Femur (tissue), 1 donor: ENCODE data around the gene TNFSF15.
A peak's percentile ranks its signal among the peaks of the same experiment; 100 is the strongest.

Source experiments
- DNase-seq: peaks from one replicate; pipeline ENCODE4 v3.0.0-alpha.2; 2017

TNFSF15 gene

DNA sequence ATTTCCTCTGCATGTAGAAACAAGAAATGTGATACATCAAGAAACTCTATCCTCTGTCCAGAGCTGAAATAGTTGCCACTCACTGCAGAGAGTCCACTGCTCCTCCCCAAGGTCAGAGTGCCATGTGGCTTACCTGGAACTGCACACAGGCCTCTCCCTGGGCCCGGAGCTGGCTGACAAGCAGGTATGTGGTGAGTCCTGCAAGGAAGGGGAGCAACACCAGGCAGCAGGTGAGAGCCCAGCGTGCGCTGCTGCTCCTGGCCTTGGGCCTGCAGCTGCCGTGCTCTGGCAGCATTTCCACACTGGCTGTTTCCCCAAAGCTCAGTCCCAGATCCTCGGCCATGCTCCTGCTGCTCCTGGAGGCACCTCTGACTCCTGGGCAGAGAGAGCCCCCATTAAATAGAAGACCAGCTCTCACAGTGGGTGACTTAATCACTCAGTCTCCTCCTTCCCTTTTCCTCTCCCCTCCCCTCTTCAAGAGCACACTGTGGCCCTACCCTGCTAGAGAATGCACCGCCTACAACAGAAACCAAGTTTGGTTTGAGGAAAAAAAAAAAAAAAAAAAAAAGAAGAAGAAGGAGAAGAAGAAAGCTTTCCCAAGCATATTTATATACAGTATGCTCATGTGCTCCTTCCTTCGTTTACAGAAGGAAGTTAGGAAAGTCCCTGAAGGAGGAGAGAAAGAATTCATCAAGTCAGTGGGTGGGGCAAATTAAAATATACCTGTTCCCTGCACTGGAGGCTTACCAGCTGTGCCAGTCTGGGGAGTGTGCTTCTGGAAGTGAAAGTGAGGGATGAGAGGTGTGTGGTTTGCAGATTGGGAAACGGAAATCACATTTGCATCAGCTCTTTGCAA is at the start of gene TNFSF15:
Gene TNFSF15, minus strand, starts transcription at position 370 of the 856 bp plus-strand sequence. Its CDS starts 27 bp downstream, at position 343.
- DNase-seq, result peak; percentile 48

DNA sequence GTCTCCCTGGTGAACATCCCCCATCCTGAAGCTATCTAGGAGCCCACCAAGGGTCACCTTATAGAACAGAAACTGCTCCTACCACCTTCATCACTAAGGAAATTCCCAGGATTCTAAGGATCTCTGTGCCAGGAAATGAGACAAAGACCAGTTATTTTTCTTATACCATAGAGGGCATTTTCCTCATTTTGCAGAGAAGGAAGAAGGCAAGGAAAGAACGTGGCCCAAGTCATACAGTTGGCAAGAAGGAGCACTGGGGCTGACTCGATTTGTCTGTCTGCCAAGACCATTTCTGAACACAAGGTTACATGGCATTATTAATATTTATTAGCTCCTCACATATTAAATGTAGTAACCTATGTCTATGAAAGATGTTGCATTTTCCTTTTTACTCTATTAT is 49.6 kb upstream of the TNFSF15 start:
- no peak for DNase-seq

DNA sequence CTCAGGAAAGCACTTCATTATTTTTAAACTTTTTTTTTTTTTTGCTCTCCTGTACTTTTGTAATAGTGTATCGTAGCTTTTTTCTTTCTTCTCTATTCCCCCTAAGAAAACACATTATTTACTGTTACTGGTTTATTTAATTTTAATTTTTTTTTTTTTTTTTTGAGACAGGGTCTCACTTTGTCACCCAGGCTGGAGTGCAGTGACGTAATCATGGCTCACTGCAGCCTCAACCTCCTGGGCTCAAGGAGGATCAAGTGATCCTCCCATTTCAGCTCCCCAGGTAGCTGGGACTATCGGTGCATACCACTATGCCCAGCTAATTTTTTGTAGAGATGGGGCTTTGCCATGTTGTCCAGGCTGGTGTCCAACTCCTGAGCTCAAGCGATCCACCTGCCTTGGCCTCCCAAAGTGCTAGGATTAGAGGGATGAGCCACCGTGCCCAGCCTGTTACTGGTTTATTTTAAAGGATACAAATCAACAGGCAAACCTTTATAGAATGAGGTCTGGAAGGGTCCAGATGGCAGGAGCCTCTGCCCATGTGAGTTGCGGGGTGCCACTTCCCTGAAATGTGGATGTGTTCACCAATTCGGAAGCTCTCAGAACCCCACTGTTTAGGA is 49.0 kb upstream of the TNFSF15 start:
- no peak for DNase-seq

DNA sequence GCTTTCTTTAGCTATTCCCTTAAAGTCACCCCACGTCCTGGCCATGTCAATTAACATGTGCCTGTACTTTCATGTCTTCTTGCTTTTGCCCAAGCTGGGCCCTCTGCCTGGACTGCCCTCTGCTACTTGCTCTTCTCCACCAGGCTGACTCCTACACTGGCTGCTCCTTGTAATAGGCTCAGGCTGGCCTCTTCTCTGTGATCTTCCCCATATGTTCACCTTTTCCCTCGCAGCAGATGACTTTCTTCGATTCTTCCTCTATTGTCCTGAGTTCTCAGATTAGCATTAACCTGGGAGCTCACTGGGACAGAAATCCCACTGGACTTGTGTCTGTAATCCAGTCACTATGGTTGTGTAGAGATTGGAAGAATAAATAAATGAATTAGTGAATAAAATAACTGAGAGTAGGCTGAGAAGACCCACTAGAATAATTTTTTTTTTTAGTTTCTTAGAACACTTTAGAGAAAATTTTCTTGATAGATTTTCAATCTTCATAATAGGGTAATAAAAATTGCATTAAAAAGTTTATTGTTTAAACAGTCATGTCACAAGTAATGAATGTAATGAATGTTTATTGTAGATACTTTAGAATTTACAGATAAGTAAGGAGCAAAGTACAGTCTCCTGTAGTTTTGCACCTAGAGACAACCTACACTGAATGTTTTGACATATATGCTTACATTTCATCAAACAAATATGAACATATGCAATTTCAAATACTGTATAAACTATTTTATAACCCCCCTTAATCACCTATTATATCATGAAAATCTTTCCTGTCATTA is 47.4 kb upstream of the TNFSF15 start:
- DNase-seq, result no peak

DNA sequence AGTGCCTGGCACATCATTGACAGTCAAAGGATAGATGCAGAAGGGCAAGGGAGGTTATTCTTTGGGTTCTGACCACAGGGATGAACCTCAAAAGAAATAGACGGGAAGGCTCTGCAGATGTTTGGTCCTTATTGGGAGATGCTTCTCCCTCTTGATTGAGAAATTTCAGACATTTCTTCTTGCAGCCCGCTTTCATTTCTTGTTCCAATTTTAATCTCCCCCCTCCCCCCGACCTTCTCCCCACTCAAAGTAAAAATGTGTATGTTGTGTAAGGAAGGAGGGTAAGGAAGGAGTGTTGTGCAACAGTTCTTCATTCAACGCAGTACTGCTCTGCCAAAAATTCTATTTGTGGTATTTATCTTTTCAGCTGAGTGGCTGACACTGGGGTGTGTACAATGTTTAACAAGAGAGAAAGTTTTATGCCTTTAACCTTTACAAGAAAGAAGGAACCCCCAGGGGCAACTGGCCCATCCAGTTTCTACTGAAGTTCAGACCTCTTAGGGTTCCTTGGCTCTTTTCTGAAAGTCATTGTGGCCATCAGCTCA is 46.3 kb upstream of the TNFSF15 start:
- DNase-seq, result no peak

DNA sequence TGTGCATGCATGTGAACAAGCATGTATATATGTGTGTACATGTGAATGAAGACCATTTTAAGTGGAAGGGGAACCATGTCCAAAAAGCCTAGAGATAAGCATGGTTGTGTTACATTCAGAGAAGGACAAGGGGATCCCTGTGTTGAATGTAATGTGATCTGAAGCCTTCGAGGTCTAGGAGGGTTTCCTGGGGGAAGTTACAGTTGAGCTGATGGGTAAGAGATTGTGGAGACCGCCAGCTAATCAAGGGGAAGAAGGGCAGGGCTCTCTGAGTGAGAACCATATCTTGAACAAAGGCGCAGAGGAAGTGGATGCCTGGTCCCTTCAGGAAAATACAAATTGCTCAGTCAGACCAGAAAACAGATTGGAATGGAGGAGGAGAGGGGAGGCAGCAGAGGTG is 45.5 kb upstream of the TNFSF15 start:
- no peak for DNase-seq

DNA sequence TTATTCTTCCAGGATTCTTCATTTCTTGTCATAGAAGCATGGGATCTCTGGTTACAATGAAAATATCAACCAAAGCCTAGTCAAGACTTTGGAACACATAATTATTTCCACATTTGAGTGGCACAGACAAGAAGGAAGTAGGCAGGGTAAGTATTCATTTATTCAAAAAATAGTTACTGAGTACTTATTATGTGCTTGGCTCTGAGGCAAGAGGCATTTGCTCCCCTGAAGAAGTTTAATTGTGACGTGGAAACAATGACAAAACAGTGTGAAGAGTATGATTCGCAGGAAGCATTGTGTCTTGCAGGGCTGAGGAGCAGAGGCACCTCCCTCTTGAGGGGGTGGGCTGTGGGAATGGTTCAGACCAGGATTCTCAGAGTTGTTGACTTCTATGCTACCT is 45.0 kb upstream of the TNFSF15 start:
- DNase-seq, result no peak

DNA sequence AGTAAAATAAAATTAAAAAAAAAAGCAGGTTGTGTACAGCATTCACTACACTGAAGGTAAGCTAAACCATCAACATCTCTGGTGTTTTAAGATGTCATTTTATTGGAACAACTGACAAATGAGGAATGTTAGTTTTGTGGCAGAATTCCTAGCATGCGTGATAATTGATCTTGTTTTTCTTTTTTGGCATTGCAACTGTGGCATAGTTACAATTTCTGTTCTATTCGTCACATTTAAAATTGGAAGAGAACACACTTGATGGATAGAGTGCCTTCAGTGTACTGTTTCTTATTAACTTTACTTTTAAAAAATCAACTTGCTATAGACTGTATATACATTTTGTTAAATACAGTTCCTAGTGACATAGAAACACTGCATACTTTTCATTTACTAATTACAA is 43.6 kb upstream of the TNFSF15 start:
- DNase-seq, result no peak

DNA sequence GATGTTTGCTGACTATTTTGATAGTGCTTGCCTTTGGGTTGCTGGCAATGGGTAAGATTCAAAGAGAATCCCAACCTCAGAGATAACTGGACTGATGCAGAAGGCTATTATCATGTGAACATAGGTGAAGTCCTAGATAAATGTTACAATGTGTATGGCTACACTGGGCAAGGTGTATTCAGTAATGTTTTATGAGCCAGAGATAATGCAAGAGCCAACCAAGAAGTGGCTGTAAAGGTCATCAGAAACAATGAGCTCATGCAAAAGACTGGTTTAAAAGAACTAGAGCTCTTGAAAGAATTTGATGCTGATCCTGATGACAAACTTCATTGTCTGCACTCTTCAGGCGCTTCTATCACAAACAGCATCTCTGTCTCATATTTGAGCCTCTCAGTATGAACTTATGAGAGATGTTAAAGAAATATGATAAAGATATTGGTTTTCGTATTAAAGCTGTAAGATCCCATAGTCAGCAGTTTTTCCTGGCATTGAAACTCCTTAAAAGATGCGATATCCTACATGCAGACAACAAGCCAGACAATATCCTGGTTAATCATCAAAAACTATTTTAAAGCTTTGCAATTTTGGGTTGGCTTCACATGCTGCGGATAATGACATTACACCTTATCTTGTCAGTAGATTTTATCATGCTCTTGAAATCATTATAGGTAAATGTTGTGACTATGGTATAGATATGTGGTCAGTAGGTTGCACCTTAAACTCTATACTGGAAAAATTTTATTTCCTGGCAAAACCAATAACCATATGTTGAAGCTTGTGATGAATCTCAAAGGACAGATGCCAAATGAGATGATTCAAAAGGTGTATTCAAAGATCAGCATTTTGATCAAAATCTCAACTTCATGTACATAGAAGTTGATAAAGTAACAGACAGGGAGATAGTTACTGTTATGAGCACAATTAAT is 41.9 kb upstream of the TNFSF15 start:
- no peak for DNase-seq

DNA sequence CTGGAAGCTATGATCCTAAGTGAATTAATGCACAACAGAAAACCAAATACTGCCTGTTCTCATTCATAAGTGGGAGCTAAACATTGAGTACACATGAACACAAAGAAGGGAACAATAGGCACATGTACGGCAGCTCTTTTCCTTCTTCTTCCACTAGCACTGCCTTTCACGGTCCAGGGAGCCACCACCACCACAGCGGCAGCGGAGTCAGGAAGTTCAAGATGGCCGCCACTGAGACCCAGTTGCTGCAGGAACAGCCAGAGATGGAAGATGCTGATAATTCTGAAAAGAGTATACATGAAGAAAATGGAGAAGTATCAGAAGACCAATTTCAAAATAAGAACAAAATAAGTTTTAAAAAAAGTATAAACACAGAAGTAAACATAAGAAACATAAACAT is 39.5 kb upstream of the TNFSF15 start:
- DNase-seq, result no peak

DNA sequence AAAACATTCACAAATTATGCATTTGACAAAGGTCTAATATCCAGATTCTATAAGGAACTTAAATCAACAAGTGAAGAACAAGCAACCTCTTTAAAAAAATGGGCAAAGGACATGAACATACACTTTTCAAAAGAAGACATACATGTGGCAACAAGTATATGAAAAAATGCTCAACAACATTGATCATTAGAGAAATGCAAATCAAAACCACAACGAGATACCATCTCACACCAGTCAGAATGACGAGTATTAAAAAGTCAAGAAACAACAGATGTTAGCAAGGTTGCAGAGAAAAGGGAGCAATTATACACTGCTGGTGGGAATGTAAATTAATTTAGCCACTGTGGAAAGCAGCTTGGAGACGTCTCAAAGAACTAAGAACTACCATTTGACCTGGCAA is 38.9 kb upstream of the TNFSF15 start:
- no peak for DNase-seq

DNA sequence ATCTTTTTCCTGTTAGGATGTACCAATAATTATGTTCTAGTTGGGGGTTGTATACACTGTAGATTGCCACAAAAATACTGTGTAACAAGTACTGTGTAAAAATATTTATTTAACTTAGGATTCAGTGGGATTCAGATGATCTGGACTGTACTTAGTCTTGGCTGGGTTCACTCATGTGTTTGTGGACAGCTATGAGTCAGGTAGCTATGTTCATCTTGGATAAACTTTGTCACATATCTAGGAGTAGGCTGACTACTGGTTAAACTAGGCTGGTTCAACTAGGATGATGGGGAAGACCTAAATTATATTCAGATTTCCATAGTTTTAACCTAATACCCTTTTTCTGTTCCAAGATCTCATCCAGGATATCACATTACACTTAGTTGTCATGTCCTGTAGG is 32.1 kb upstream of the TNFSF15 start:
- DNase-seq, result no peak

DNA sequence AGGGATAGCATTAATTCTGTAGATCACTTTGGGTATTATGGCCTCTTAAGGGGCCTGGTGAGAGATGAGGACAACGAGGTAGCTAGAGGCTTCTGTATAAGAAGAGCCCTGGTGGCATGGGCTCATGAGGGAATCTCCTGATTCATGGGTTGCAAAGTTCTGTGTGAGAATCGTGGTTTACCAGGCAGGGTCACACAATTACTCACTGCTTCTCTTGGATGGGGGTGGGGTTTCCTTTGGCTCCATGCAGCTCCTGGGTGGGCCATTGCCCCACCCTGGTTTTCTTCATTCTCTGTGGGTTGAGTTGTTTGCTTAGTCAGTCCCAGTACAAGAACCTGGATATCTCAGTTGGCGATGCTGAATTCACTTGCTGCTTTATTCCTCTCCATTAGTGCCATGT is 30.9 kb upstream of the TNFSF15 start:
- no peak for DNase-seq

DNA sequence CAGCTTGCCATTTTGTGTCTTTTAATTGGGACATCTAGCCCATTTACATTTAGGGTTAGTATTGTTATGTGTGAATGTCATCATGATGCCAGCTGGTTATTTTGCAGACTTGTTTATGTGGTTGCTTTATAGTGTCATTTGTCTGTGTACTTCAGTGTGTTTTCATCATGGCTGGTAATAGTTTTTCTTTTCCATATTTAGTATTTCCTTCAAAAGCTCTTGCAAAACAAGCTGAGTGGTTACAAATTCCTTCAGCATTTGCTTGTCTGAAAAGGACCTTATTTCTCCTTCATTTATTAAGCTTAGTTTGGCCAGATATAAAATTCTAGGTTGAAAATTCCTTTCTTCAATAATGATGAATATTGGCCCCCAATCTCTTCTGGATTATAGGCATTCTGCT is 28.5 kb upstream of the TNFSF15 start:
- no peak for DNase-seq

DNA sequence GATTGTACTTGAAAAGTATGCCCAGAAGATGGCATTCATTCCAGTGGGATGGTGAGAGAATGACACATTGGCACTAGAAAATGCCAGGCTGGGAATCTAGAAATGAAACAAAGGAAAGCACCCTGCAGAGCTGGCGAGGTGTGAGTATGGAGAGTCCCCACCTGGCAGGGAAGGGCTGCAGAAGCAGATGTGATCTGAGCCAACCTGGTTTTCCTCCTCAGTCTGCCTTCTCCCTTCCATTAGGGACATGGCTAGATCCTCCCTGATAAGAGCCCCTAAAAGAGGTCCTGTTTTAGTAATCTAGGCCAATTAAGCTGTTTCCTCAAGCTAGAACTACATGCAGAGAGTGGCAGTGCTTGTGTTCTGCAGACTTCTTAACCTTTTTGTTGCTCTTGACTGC is 24.7 kb upstream of the TNFSF15 start:
- no peak for DNase-seq

DNA sequence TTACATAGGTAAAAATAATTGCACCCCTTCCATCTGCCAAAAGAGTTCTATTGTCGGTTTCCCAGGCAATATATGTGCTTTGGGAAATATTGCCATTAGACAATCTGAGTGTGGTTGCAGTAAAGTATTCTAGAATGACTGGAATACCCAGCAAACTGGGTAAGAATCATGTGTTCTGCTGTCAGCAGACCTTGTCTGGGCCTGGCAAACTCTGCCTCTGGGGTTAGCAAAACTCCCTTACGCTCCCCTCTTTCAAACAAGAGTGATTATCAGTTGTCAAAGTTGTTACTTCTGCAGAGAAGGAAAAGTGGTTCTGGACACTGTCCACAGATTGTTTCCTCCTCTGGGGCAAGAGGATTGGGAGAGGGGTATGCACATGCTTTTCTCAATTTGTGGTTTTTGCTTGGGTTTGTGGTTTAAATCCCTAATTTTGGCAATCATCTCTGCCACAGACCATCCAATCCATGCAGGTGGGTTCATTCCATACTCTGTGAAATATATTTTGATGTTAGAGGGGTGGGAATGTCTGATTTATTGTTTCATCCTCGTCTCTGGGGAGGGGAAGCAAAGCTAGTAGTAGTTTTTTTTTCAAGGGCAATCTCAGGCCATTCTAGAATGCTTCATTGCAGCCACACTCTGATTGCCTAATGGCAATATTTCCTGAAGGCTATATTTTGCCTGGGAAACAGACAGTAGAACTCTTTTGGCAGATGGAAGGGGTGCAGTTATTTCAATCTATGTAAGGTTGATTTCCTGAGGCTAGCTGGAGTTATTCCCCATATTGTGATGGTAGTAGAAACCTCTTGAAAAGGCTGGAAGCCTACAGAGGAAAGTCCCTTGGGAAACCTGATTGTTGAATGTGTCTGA is 24.0 kb upstream of the TNFSF15 start:
- DNase-seq, result no peak

DNA sequence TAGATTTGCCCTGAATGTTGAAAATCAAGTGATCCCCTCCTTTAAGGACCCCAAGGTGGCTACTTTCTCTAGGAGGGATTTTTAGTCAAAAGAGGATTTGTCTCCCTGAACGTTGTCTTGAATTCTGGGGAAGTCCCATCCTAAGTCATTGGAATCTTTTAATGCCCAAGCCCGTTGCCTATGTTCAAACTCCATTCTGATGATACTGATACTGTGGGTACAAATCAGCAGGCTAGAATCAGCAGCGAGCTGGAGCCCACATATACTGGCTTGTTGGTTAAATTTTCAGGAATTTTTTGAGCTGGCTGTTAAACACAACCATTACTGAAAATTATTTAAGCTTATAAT is 22.4 kb upstream of the TNFSF15 start:
- DNase-seq, result no peak

DNA sequence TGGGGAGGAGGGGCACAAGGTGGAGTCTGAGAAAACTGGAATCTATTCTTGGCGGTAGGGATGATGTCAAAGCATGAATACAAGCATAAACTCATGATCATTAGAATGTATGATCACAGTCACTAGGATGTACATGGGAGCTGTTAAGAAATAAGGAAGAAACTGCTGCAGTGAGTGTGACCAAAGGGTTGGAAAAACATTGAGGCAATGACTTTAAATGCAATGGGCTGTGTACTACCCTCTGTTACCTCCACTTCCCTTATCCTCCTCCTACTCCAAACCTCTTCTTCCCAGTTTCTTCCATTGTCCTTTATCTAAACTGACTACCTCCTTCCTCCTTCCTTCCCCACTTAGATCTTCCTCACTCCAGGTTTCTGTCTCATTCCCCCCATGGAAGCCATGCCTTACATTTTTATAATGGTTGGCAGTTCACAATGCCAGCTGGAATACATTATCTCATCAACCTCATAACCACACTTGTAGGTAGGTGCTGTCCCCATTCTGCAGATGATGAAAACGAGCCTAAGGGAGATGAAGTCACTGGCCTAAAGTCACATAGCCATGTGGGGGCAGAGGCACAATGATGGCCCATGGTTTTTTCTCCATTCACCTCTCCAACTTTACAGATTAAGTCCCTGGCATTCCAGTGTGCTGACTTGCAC is 21.9 kb upstream of the TNFSF15 start:
- DNase-seq, result no peak

DNA sequence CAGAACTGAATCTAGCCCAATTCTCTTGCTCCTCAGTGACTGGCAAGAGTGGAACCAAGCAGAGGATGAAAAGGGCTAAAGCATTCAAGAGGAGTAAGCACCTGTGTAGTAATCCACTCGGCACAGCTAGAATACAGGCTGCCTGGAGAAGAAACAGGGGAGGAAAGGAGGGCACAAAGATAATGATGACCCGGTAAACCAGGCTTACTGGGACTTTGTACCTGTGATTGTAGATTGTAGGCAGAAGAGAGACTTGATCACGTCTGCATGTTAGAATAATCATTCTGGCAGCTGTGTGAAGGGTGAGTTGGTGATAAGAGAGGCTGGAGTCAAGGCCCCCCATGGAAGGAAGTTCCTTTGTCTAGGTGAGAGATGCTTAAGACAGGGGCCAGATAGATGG is 20.6 kb upstream of the TNFSF15 start:
- no peak for DNase-seq

DNA sequence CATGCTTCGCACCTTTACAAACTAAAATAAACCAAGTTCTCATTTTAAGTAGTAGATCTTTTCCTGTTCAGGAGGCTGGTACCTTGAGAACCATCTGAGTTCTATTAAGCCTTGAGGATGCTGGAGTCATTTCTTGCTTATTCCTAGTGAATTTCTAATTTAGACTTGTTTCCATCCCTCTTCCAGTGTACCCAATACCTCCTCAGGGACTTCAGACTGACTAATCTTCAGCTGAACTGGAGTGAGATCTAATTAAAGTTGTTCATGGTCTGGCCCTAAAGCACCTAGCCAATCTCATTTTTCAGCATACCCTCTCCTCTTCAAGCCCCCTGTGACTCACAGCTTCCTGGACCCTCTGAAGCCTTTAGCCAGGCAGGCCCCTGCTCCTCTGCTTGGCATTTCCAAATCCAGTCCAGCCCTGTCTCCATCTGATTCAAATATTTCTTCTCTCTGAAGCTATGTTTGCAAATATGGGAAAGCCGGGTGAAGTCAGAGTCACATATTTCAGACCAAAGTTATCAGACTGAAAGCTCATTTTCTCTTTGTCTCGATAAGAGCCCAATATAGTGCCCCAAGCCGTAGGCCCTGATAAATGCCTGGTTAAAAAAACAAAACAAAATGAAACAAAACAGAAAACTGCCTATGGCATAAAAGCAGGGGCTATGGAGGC is 19.4 kb upstream of the TNFSF15 start:
- no peak for DNase-seq
